H1 (cell line): ENCODE data around the gene SERPINH1. TPM values are rescaled to one million over a fixed set of nuclear protein-coding genes. Genes with fewer than 3 reads are reported as not detected.

ENCODE experiments used
- CTCF ChIA-PET: fragments of 300-600 bp; sonication (Branson Sonifier 250); formaldehyde crosslinking; loops from one replicate; lab custom pipeline; 2021; ENCODE audit not compliant: partially characterized antibody; lab: Charles Lee
- POLR2A ChIA-PET: fragments of 300-600 bp; sonication (Branson Sonifier 250); formaldehyde crosslinking; loops from one replicate; lab custom pipeline; 2021; ENCODE audit warnings: inconsistent platforms; ENCODE audit not compliant: partially characterized antibody; lab: Charles Lee
- DNase-seq, 2 experiments: peaks; one replicate each; pipeline versions ENCODE4 v3.0.0 to v3.0.0-alpha.2; 2010 to 2022; ENCODE audit warnings: low spot score in 2 of 2, low read depth in 1 of 2, mixed read lengths in 1 of 2
- FAIRE-seq: peaks from 2 replicates; lab custom pipeline; 2011; peaks lifted over from hg19 to GRCh38; lab: Jason Lieb, UNC
- H2AFZ ChIP-seq: 2 replicates; pipeline ENCODE4 v1.8.1; 2012; ENCODE audit warnings: low read length, inconsistent platforms
- H2AK5ac ChIP-seq: 2 replicates; pipeline ENCODE4 v1.6.1; 2013; ENCODE audit warnings: low read depth, low read length
- H2BK120ac ChIP-seq: replicated peaks from 2 replicates; pipeline ENCODE3; 2013; ENCODE audit warnings: low read depth, low read length, inconsistent platforms
- H2BK12ac ChIP-seq: 2 replicates; pipeline ENCODE4 v1.6.1; 2013; ENCODE audit warnings: low read depth, low read length
- H2BK15ac ChIP-seq: 2 replicates; pipeline ENCODE4 v1.6.1; 2013; ENCODE audit warnings: low read length
- H2BK20ac ChIP-seq: 2 replicates; pipeline ENCODE4 v1.6.1; 2013; ENCODE audit warnings: low read length
- H2BK5ac ChIP-seq: 2 replicates; pipeline ENCODE4 v1.6.1; 2013; ENCODE audit warnings: low read depth, low read length
- H3K14ac ChIP-seq: 2 replicates; pipeline ENCODE4 v1.6.1; 2013; ENCODE audit warnings: inconsistent platforms; ENCODE audit not compliant: insufficient read length
- H3K18ac ChIP-seq: 2 replicates; pipeline ENCODE4 v1.6.1; 2013; ENCODE audit warnings: low read length; ENCODE audit errors: extremely low read depth
- H3K23ac ChIP-seq: 2 replicates; pipeline ENCODE4 v1.6.1; 2013; ENCODE audit warnings: inconsistent platforms; ENCODE audit not compliant: insufficient read length
- H3K23me2 ChIP-seq: 2 replicates; pipeline ENCODE4 v1.6.1; 2013; ENCODE audit warnings: low read depth, low read length
- H3K27ac ChIP-seq: 2 replicates; pipeline ENCODE4 v1.6.1; 2011; ENCODE audit warnings: low read depth, low read length, inconsistent platforms
- H3K27me3 ChIP-seq, 4 experiments: replicated peaks in 1 of 4; 1 replicate in 1 of 4; 2 replicates in 3 of 4; pipeline versions ENCODE4 v1.6.1 to v1.8.1; 2011 to 2013; ENCODE audit warnings: low read length in 3 of 4, mild to moderate bottlenecking in 3 of 4, inconsistent platforms in 2 of 4, mixed read lengths in 2 of 4, moderate library complexity in 1 of 4; ENCODE audit not compliant: control insufficient read depth in 3 of 4, insufficient read depth in 3 of 4; ENCODE audit errors: extremely low read depth in 1 of 4
- H3K36me3 ChIP-seq, 4 experiments: 2 replicates each; pipeline versions ENCODE4 v1.6.1 to v1.8.1; 2011 to 2013; ENCODE audit warnings: mild to moderate bottlenecking in 4 of 4, low read length in 3 of 4, moderate library complexity in 2 of 4, control low read depth in 1 of 4, inconsistent platforms in 1 of 4; ENCODE audit not compliant: insufficient read depth in 4 of 4, control insufficient read depth in 2 of 4
- H3K4ac ChIP-seq: replicated peaks from 2 replicates; pipeline ENCODE3; 2013; ENCODE audit warnings: low read length, low read depth, mixed read lengths, inconsistent platforms; ENCODE audit not compliant: insufficient read length
- H3K4me1 ChIP-seq, 4 experiments: replicated peaks in 1 of 4; 1 replicate in 1 of 4; 2 replicates in 3 of 4; pipeline versions ENCODE4 v1.6.1 to v1.8.1; 2011 to 2013; ENCODE audit warnings: low read length in 3 of 4, inconsistent platforms in 2 of 4, mixed read lengths in 1 of 4; ENCODE audit not compliant: insufficient read depth in 4 of 4, control insufficient read depth in 3 of 4
- H3K4me2 ChIP-seq, 2 experiments: 2 replicates each; pipeline versions ENCODE4 v1.6.1 to v1.8.1; 2011 to 2013; ENCODE audit warnings: low read depth in 2 of 2, low read length in 2 of 2, control low read depth in 1 of 2, inconsistent platforms in 1 of 2, mild to moderate bottlenecking in 1 of 2; ENCODE audit not compliant: insufficient read depth in 1 of 2
- H3K4me3 ChIP-seq, 4 experiments: fragments of 200-600, 300-600 bp in 1 of 4; sonication (generic), shearing (Covaris generic), sonication (Bioruptor Twin) in 1 of 4; 2 replicates each; pipeline versions ENCODE4 v1.5.1 to v1.8.1; 2011 to 2016; ENCODE audit warnings: low read length in 4 of 4, low read depth in 3 of 4, control low read depth in 2 of 4, inconsistent platforms in 2 of 4, mild to moderate bottlenecking in 2 of 4, mixed read lengths in 1 of 4, moderate library complexity in 1 of 4; ENCODE audit not compliant: insufficient read depth in 2 of 4; ENCODE audit errors: extremely low read depth in 1 of 4
- H3K56ac ChIP-seq: replicated peaks from 2 replicates; pipeline ENCODE3; 2013; ENCODE audit warnings: low read depth, mild to moderate bottlenecking, mixed read lengths, low read length, inconsistent platforms; ENCODE audit not compliant: insufficient read length
- H3K79me1 ChIP-seq: 2 replicates; pipeline ENCODE4 v1.6.1; 2013; ENCODE audit warnings: low read depth, low read length, control low read depth
- H3K79me2 ChIP-seq, 2 experiments: 2 replicates each; pipeline versions ENCODE4 v1.6.1 to v1.8.1; 2012 to 2013; ENCODE audit warnings: low read length in 2 of 2, mild to moderate bottlenecking in 2 of 2, inconsistent platforms in 1 of 2; ENCODE audit not compliant: insufficient read depth in 2 of 2, control insufficient read depth in 1 of 2
- H3K9ac ChIP-seq, 4 experiments: replicated peaks in 1 of 4; 1 replicate in 1 of 4; 2 replicates in 3 of 4; pipeline versions ENCODE4 v1.6.1 to v1.8.1; 2011 to 2013; ENCODE audit warnings: low read depth in 3 of 4, low read length in 3 of 4, control low read depth in 2 of 4, mild to moderate bottlenecking in 2 of 4, moderate library complexity in 2 of 4, inconsistent platforms in 1 of 4; ENCODE audit errors: extremely low read depth in 1 of 4
- H3K9me3 ChIP-seq, 2 experiments: 2 replicates each; pipeline versions ENCODE4 v1.6.1 to v1.8.1; 2012 to 2013; ENCODE audit warnings: mild to moderate bottlenecking in 2 of 2, moderate library complexity in 2 of 2, control low read depth in 1 of 2, inconsistent platforms in 1 of 2, low read depth in 1 of 2, low read length in 1 of 2, mixed read lengths in 1 of 2; ENCODE audit not compliant: insufficient read depth in 2 of 2
- H4K20me1 ChIP-seq, 2 experiments: replicated peaks in 1 of 2; 2 replicates each; pipeline versions ENCODE3 to v1.8.1; 2011 to 2013; ENCODE audit warnings: inconsistent platforms in 2 of 2, low read length in 2 of 2, mild to moderate bottlenecking in 1 of 2; ENCODE audit not compliant: insufficient read depth in 2 of 2, control insufficient read depth in 1 of 2
- H4K5ac ChIP-seq: 2 replicates; pipeline ENCODE4 v1.6.1; 2013; ENCODE audit warnings: low read length, low read depth, mixed read lengths, inconsistent platforms; ENCODE audit not compliant: insufficient read length
- H4K8ac ChIP-seq: 2 replicates; pipeline ENCODE4 v1.8.0; 2013; ENCODE audit warnings: mild to moderate bottlenecking, moderate library complexity, low read length, inconsistent platforms; ENCODE audit not compliant: insufficient read depth; ENCODE audit errors: extremely low read depth
- H4K91ac ChIP-seq: replicated peaks from 2 replicates; pipeline ENCODE3; 2013; ENCODE audit warnings: low read length, mixed read lengths, inconsistent platforms; ENCODE audit not compliant: insufficient read length
- SUZ12 ChIP-seq: fragments of 200-600 bp; sonication (generic); IDR thresholded peaks from 2 replicates; pipeline ENCODE4 v1.6.1; 2012; ENCODE audit warnings: mild to moderate bottlenecking, inconsistent platforms, low read length, moderate library complexity, mixed read lengths
- TEAD4 ChIP-seq: IDR thresholded peaks from 2 replicates; pipeline ENCODE4 v1.6.1; 2012; ENCODE audit warnings: low read depth, low read length, inconsistent platforms, mixed read lengths
- WGBS, 2 experiments: shearing (Covaris generic) in 1 of 2; methylation state at CpG; one replicate each; pipeline versions ENCODE4 v1.1.6 to v1.1.7; 2013 to 2015; ENCODE audit warnings: low lambda C conversion rate in 2 of 2, mixed read lengths in 2 of 2, inconsistent platforms in 1 of 2, low coverage in 1 of 2, missing lambda C conversion rate in 1 of 2; ENCODE audit not compliant: insufficient replicate concordance in 2 of 2, insufficient coverage in 1 of 2, insufficient read length in 1 of 2; ENCODE audit errors: extremely low coverage in 1 of 2, missing lambda C conversion rate in 1 of 2; 5-methylcytosine and 5-hydroxymethylcytosine counted together
- polyA plus RNA-seq, 7 experiments: library from polyadenylated mRNA; depleted of rRNA in 3 of 7; stranded (reverse) in 5 of 7; unstranded in 2 of 7; fragments of >200 nt in 5 of 7; fragments of 200-250 nt in 2 of 7; gene quantifications; 1 replicate in 5 of 7; 2 replicates in 1 of 7; 4 replicates in 1 of 7; pipeline versions ENCODE4 v1.2.1 to v1.2.3, GENCODE V29; 2011 to 2013; ENCODE audit warnings: missing spikeins in 2 of 7, mixed read lengths in 2 of 7
- total RNA-seq: library from RNA; stranded (reverse); fragmentation: NEBNext Ultra II Directional; extraction: Animal tissue kit (Norgen Biotek cat#: 25700); gene quantifications from 2 replicates; pipeline ENCODE4 v1.2.1, GENCODE V29; 2021

Gene SERPINH1
- total and polyA plus RNA-seq, 2 of the 8 experiments (the other 6 are each of a cell fraction or from before 2014, with no cell fraction given), result 420 to 621 TPM

DNA sequence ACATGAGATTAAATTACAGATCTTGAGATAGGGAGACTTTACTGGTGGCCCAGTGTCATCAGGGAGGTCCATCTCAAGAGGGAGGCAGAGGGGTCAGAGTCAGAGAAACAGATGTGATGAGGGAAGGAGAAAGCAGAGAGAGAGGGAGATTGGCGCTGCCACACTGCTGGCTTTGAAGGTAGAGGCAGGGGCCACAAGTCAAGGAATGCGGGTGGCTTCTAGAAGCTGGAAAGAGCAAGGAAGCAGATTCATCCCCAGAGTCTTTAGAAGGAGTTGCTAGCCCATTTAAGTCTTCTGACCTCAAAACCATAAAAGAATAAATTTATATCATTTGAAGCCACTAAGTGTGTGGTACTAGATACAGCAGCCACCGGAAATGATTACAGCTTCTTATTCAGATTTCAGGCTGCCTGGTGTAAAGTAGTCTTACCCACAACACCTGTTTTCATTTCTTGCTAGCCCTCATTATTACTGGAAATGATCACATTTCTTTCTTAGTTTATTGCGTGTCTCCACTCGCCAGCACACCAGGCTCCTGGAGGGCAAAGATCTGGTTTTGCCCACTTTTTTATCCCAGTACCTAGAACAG, 12.6 kb upstream of the SERPINH1 start:
- Histone ChIP-seq H2AFZ (no peak overlapping the region), H2BK20ac (no peak overlapping the region), H4K20me1 (no peaks in the 10 kb centered on the region), H3K4me3 (no peak overlapping the region), H3K79me2 (no peaks in the 10 kb centered on the region), H3K18ac (no peak overlapping the region), H3K14ac (no peak overlapping the region), H3K23me2 (no peaks in the 10 kb centered on the region), H4K91ac (no peak overlapping the region), H3K27me3 (no peaks in the 10 kb centered on the region; a peak in 1 of 7 replicates), H2AK5ac (no peak overlapping the region), H3K79me1 (no peaks in the 10 kb centered on the region), H3K36me3 (no peaks in the 10 kb centered on the region), H3K56ac (no peak overlapping the region), H4K8ac (no peak overlapping the region), H3K4me1 (peaks cover 2 to 13% (median 9%) of the 10 kb centered on the region in 4 experiments), H2BK12ac (no peak overlapping the region), H3K4me2 (no peak overlapping the region), H3K27ac (no peak overlapping the region), H3K4ac (no peak overlapping the region), H3K9me3 (0 out of 4 replicates have a peak, but pooled peaks cover 0 to 2% of the 10 kb centered on the region in 2 experiments), H3K23ac (no peak overlapping the region), H2BK5ac (no peak overlapping the region), H2BK15ac (no peak overlapping the region), H2BK120ac (no peak overlapping the region), H4K5ac (no peak overlapping the region), H3K9ac (no peak overlapping the region)
- FAIRE-seq (no peak), DNase-seq (no peak)
- ChIA-PET CTCF (interaction anchor here (1.2 to 2.9 kb wide), 9 partner anchors 10 to 117 kb away, joined by 3 to 43 read pairs (median 10); no protein-coding TSS in a partner anchor), POLR2A (interaction anchor here (0.9 to 30.6 kb wide), 2 partner anchors 26 to 142 kb away, joined by 4 to 1120 read pairs; partner anchors contain the start of gene SERPINH1)
- WGBS, 2 experiments, result 88% methylated on average over 5 of the region's 5 CpGs; no CpG with 5 or more reads in 1 of the 2 experiments
- TF ChIP-seq SUZ12 (no peak), TEAD4 (no peak)
